H1 (cell line): Measurements from ENCODE around the gene CDH2. TPM values are rescaled to one million over a fixed set of nuclear protein-coding genes. Genes with fewer than 3 reads are reported as not detected.

Experiments
- CTCF ChIA-PET: fragments of 300-600 bp; sonication (Branson Sonifier 250); formaldehyde crosslinking; loops from one replicate; lab custom pipeline; 2021; ENCODE audit not compliant: partially characterized antibody; lab: Charles Lee
- POLR2A ChIA-PET: fragments of 300-600 bp; sonication (Branson Sonifier 250); formaldehyde crosslinking; loops from one replicate; lab custom pipeline; 2021; ENCODE audit warnings: inconsistent platforms; ENCODE audit not compliant: partially characterized antibody; lab: Charles Lee
- DNase-seq, 2 experiments: peaks; one replicate each; pipeline versions ENCODE4 v3.0.0 to v3.0.0-alpha.2; 2010 to 2022; ENCODE audit warnings: low spot score in 2 of 2, low read depth in 1 of 2, mixed read lengths in 1 of 2
- FAIRE-seq: peaks from 2 replicates; lab custom pipeline; 2011; peaks lifted over from hg19 to GRCh38; lab: Jason Lieb, UNC
- H2AFZ ChIP-seq: 2 replicates; pipeline ENCODE4 v1.8.1; 2012; ENCODE audit warnings: low read length, inconsistent platforms
- H2AK5ac ChIP-seq: 2 replicates; pipeline ENCODE4 v1.6.1; 2013; ENCODE audit warnings: low read depth, low read length
- H2BK120ac ChIP-seq: replicated peaks from 2 replicates; pipeline ENCODE3; 2013; ENCODE audit warnings: low read depth, low read length, inconsistent platforms
- H2BK12ac ChIP-seq: 2 replicates; pipeline ENCODE4 v1.6.1; 2013; ENCODE audit warnings: low read depth, low read length
- H2BK15ac ChIP-seq: 2 replicates; pipeline ENCODE4 v1.6.1; 2013; ENCODE audit warnings: low read length
- H2BK20ac ChIP-seq: 2 replicates; pipeline ENCODE4 v1.6.1; 2013; ENCODE audit warnings: low read length
- H2BK5ac ChIP-seq: 2 replicates; pipeline ENCODE4 v1.6.1; 2013; ENCODE audit warnings: low read depth, low read length
- H3K14ac ChIP-seq: 2 replicates; pipeline ENCODE4 v1.6.1; 2013; ENCODE audit warnings: inconsistent platforms; ENCODE audit not compliant: insufficient read length
- H3K18ac ChIP-seq: 2 replicates; pipeline ENCODE4 v1.6.1; 2013; ENCODE audit warnings: low read length; ENCODE audit errors: extremely low read depth
- H3K23ac ChIP-seq: 2 replicates; pipeline ENCODE4 v1.6.1; 2013; ENCODE audit warnings: inconsistent platforms; ENCODE audit not compliant: insufficient read length
- H3K23me2 ChIP-seq: 2 replicates; pipeline ENCODE4 v1.6.1; 2013; ENCODE audit warnings: low read depth, low read length
- H3K27ac ChIP-seq: 2 replicates; pipeline ENCODE4 v1.6.1; 2011; ENCODE audit warnings: low read depth, low read length, inconsistent platforms
- H3K27me3 ChIP-seq, 4 experiments: replicated peaks in 1 of 4; 1 replicate in 1 of 4; 2 replicates in 3 of 4; pipeline versions ENCODE4 v1.6.1 to v1.8.1; 2011 to 2013; ENCODE audit warnings: low read length in 3 of 4, mild to moderate bottlenecking in 3 of 4, inconsistent platforms in 2 of 4, mixed read lengths in 2 of 4, moderate library complexity in 1 of 4; ENCODE audit not compliant: control insufficient read depth in 3 of 4, insufficient read depth in 3 of 4; ENCODE audit errors: extremely low read depth in 1 of 4
- H3K36me3 ChIP-seq, 4 experiments: 2 replicates each; pipeline versions ENCODE4 v1.6.1 to v1.8.1; 2011 to 2013; ENCODE audit warnings: mild to moderate bottlenecking in 4 of 4, low read length in 3 of 4, moderate library complexity in 2 of 4, control low read depth in 1 of 4, inconsistent platforms in 1 of 4; ENCODE audit not compliant: insufficient read depth in 4 of 4, control insufficient read depth in 2 of 4
- H3K4ac ChIP-seq: replicated peaks from 2 replicates; pipeline ENCODE3; 2013; ENCODE audit warnings: low read length, low read depth, mixed read lengths, inconsistent platforms; ENCODE audit not compliant: insufficient read length
- H3K4me1 ChIP-seq, 4 experiments: replicated peaks in 1 of 4; 1 replicate in 1 of 4; 2 replicates in 3 of 4; pipeline versions ENCODE4 v1.6.1 to v1.8.1; 2011 to 2013; ENCODE audit warnings: low read length in 3 of 4, inconsistent platforms in 2 of 4, mixed read lengths in 1 of 4; ENCODE audit not compliant: insufficient read depth in 4 of 4, control insufficient read depth in 3 of 4
- H3K4me2 ChIP-seq, 2 experiments: 2 replicates each; pipeline versions ENCODE4 v1.6.1 to v1.8.1; 2011 to 2013; ENCODE audit warnings: low read depth in 2 of 2, low read length in 2 of 2, control low read depth in 1 of 2, inconsistent platforms in 1 of 2, mild to moderate bottlenecking in 1 of 2; ENCODE audit not compliant: insufficient read depth in 1 of 2
- H3K4me3 ChIP-seq, 4 experiments: fragments of 200-600, 300-600 bp in 1 of 4; sonication (generic), shearing (Covaris generic), sonication (Bioruptor Twin) in 1 of 4; 2 replicates each; pipeline versions ENCODE4 v1.5.1 to v1.8.1; 2011 to 2016; ENCODE audit warnings: low read length in 4 of 4, low read depth in 3 of 4, control low read depth in 2 of 4, inconsistent platforms in 2 of 4, mild to moderate bottlenecking in 2 of 4, mixed read lengths in 1 of 4, moderate library complexity in 1 of 4; ENCODE audit not compliant: insufficient read depth in 2 of 4; ENCODE audit errors: extremely low read depth in 1 of 4
- H3K56ac ChIP-seq: replicated peaks from 2 replicates; pipeline ENCODE3; 2013; ENCODE audit warnings: low read depth, mild to moderate bottlenecking, mixed read lengths, low read length, inconsistent platforms; ENCODE audit not compliant: insufficient read length
- H3K79me1 ChIP-seq: 2 replicates; pipeline ENCODE4 v1.6.1; 2013; ENCODE audit warnings: low read depth, low read length, control low read depth
- H3K79me2 ChIP-seq, 2 experiments: 2 replicates each; pipeline versions ENCODE4 v1.6.1 to v1.8.1; 2012 to 2013; ENCODE audit warnings: low read length in 2 of 2, mild to moderate bottlenecking in 2 of 2, inconsistent platforms in 1 of 2; ENCODE audit not compliant: insufficient read depth in 2 of 2, control insufficient read depth in 1 of 2
- H3K9ac ChIP-seq, 4 experiments: replicated peaks in 1 of 4; 1 replicate in 1 of 4; 2 replicates in 3 of 4; pipeline versions ENCODE4 v1.6.1 to v1.8.1; 2011 to 2013; ENCODE audit warnings: low read depth in 3 of 4, low read length in 3 of 4, control low read depth in 2 of 4, mild to moderate bottlenecking in 2 of 4, moderate library complexity in 2 of 4, inconsistent platforms in 1 of 4; ENCODE audit errors: extremely low read depth in 1 of 4
- H3K9me3 ChIP-seq, 2 experiments: 2 replicates each; pipeline versions ENCODE4 v1.6.1 to v1.8.1; 2012 to 2013; ENCODE audit warnings: mild to moderate bottlenecking in 2 of 2, moderate library complexity in 2 of 2, control low read depth in 1 of 2, inconsistent platforms in 1 of 2, low read depth in 1 of 2, low read length in 1 of 2, mixed read lengths in 1 of 2; ENCODE audit not compliant: insufficient read depth in 2 of 2
- H4K20me1 ChIP-seq, 2 experiments: replicated peaks in 1 of 2; 2 replicates each; pipeline versions ENCODE3 to v1.8.1; 2011 to 2013; ENCODE audit warnings: inconsistent platforms in 2 of 2, low read length in 2 of 2, mild to moderate bottlenecking in 1 of 2; ENCODE audit not compliant: insufficient read depth in 2 of 2, control insufficient read depth in 1 of 2
- H4K5ac ChIP-seq: 2 replicates; pipeline ENCODE4 v1.6.1; 2013; ENCODE audit warnings: low read length, low read depth, mixed read lengths, inconsistent platforms; ENCODE audit not compliant: insufficient read length
- H4K8ac ChIP-seq: 2 replicates; pipeline ENCODE4 v1.8.0; 2013; ENCODE audit warnings: mild to moderate bottlenecking, moderate library complexity, low read length, inconsistent platforms; ENCODE audit not compliant: insufficient read depth; ENCODE audit errors: extremely low read depth
- H4K91ac ChIP-seq: replicated peaks from 2 replicates; pipeline ENCODE3; 2013; ENCODE audit warnings: low read length, mixed read lengths, inconsistent platforms; ENCODE audit not compliant: insufficient read length
- E2F6 ChIP-seq: IDR thresholded peaks from 2 replicates; pipeline ENCODE4 v1.6.1; 2012; ENCODE audit warnings: inconsistent platforms
- NRF1 ChIP-seq: IDR thresholded peaks from 2 replicates; pipeline ENCODE4 v1.6.1; 2011; ENCODE audit warnings: mild to moderate bottlenecking, low read depth, low read length, improper control_type of control experiment
- WGBS, 2 experiments: shearing (Covaris generic) in 1 of 2; methylation state at CpG; one replicate each; pipeline versions ENCODE4 v1.1.6 to v1.1.7; 2013 to 2015; ENCODE audit warnings: low lambda C conversion rate in 2 of 2, mixed read lengths in 2 of 2, inconsistent platforms in 1 of 2, low coverage in 1 of 2, missing lambda C conversion rate in 1 of 2; ENCODE audit not compliant: insufficient replicate concordance in 2 of 2, insufficient coverage in 1 of 2, insufficient read length in 1 of 2; ENCODE audit errors: extremely low coverage in 1 of 2, missing lambda C conversion rate in 1 of 2; 5-methylcytosine and 5-hydroxymethylcytosine counted together
- polyA plus RNA-seq, 7 experiments: library from polyadenylated mRNA; depleted of rRNA in 3 of 7; stranded (reverse) in 5 of 7; unstranded in 2 of 7; fragments of >200 nt in 5 of 7; fragments of 200-250 nt in 2 of 7; gene quantifications; 1 replicate in 5 of 7; 2 replicates in 1 of 7; 4 replicates in 1 of 7; pipeline versions ENCODE4 v1.2.1 to v1.2.3, GENCODE V29; 2011 to 2013; ENCODE audit warnings: missing spikeins in 2 of 7, mixed read lengths in 2 of 7
- total RNA-seq: library from RNA; stranded (reverse); fragmentation: NEBNext Ultra II Directional; extraction: Animal tissue kit (Norgen Biotek cat#: 25700); gene quantifications from 2 replicates; pipeline ENCODE4 v1.2.1, GENCODE V29; 2021

Gene CDH2
- total and polyA plus RNA-seq, 2 of the 8 experiments (the other 6 are each of a cell fraction or from before 2014, with no cell fraction given): 15.0 to 56.5 TPM

GRCh38 chr18:28181616-28182015 is 4.7 kb upstream of the CDH2 start:
- H2BK20ac ChIP-seq: no peak overlapping the region
- no peaks in the 10 kb centered on the region for H3K9me3 ChIP-seq
- no peaks in the 10 kb centered on the region; a peak in 1 of 8 replicates for H3K36me3 ChIP-seq
- H3K56ac ChIP-seq: no peak overlapping the region
- WGBS, 2 experiments: 32% methylated on average over 2 of the region's 2 CpGs; no CpG with 5 or more reads in 1 of the 2 experiments
- H3K18ac ChIP-seq: no peak overlapping the region
- no peak overlapping the region for H3K27ac ChIP-seq
- no peak overlapping the region for H3K4me2 ChIP-seq
- no peak overlapping the region for H4K8ac ChIP-seq
- no peak overlapping the region for H2BK5ac ChIP-seq
- CTCF ChIA-PET: interaction anchor here (0.6 kb wide), 1 partner anchor 322 kb away, joined by 3 read pairs; no protein-coding TSS in a partner anchor
- no peak overlapping the region for H3K4ac ChIP-seq
- no peak overlapping the region for H4K91ac ChIP-seq
- no peak overlapping the region for H2AK5ac ChIP-seq
- H3K23me2 ChIP-seq: peaks cover 3% of the 10 kb centered on the region; the same call in 1 of the 2 replicates
- H3K23ac ChIP-seq: no peak overlapping the region
- no peak overlapping the region for H2BK120ac ChIP-seq
- no peaks in the 10 kb centered on the region; a peak in 2 of 7 replicates for H3K27me3 ChIP-seq
- FAIRE-seq: no peak
- TF ChIP-seq NRF1 (no peak), E2F6 (no peak)
- DNase-seq: no peak
- peaks cover 0 to 8% (median 4%) of the 10 kb centered on the region in 4 experiments; a peak in 3 of 7 replicates for H3K4me1 ChIP-seq
- no peak overlapping the region for H2BK12ac ChIP-seq
- no peak overlapping the region for H2AFZ ChIP-seq
- H4K5ac ChIP-seq: no peak overlapping the region
- H2BK15ac ChIP-seq: no peak overlapping the region
- POLR2A ChIA-PET: no interaction called here
- no peaks in the 10 kb centered on the region for H3K79me1 ChIP-seq
- H3K79me2 ChIP-seq: no peaks in the 10 kb centered on the region
- H3K14ac ChIP-seq: no peak overlapping the region
- H4K20me1 ChIP-seq: no peaks in the 10 kb centered on the region
- no peak overlapping the region for H3K9ac ChIP-seq
- no peak overlapping the region for H3K4me3 ChIP-seq
